Endothelial cell (in vitro differentiated cells): Measurements from ENCODE around the gene GSE1. TPM values are rescaled to one million over a fixed set of nuclear protein-coding genes. Genes with fewer than 3 reads are reported as not detected.

Experiments
- DNase-seq: peaks from one replicate; pipeline ENCODE4 v3.0.0; 2021; ENCODE audit warnings: low spot score
- H3K27ac Mint-ChIP-seq: one replicate; pipeline ENCODE4 v1.8.0; 2021; ENCODE audit warnings: mixed read lengths, inconsistent platforms; ENCODE audit not compliant: unreplicated experiment
- H3K27me3 Mint-ChIP-seq: one replicate; pipeline ENCODE4 v1.8.0; 2021; ENCODE audit warnings: mild to moderate bottlenecking, moderate library complexity, mixed read lengths, inconsistent platforms; ENCODE audit not compliant: unreplicated experiment
- H3K36me3 Mint-ChIP-seq: one replicate; pipeline ENCODE4 v1.8.0; 2021; ENCODE audit warnings: mild to moderate bottlenecking, low read depth, mixed read lengths, inconsistent platforms; ENCODE audit not compliant: unreplicated experiment
- H3K4me1 Mint-ChIP-seq: one replicate; pipeline ENCODE4 v1.8.0; 2021; ENCODE audit warnings: mild to moderate bottlenecking, mixed read lengths, inconsistent platforms; ENCODE audit not compliant: unreplicated experiment
- H3K4me3 Mint-ChIP-seq: one replicate; pipeline ENCODE4 v1.8.0; 2021; ENCODE audit warnings: mild to moderate bottlenecking, mixed read lengths, inconsistent platforms; ENCODE audit not compliant: unreplicated experiment
- H3K9me3 Mint-ChIP-seq: one replicate; pipeline ENCODE4 v1.8.0; 2021; ENCODE audit warnings: mixed read lengths, inconsistent platforms; ENCODE audit not compliant: unreplicated experiment
- CTCF ChIP-seq: fragments of 200-600 bp; sonication (generic); IDR thresholded peaks from one replicate; pipeline ENCODE4 v1.5.0; 2021; ENCODE audit warnings: antibody characterized with exemption; ENCODE audit not compliant: unreplicated experiment
- total RNA-seq: library from RNA; stranded (reverse); fragmentation: NEBNext Ultra II Directional; extraction: Animal tissue kit (Norgen Biotek cat#: 25700); gene quantifications from one replicate; pipeline ENCODE4 v1.2.1, GENCODE V29; 2021; ENCODE audit not compliant: unreplicated experiment

Gene GSE1
- total RNA-seq, 1 donor from 2014 or later = 23.9 TPM

- H3K27ac Mint-ChIP-seq = no peak overlapping the region
- H3K36me3 Mint-ChIP-seq = peaks cover 4% of the 10 kb centered on the region
- peaks cover 18% of the 10 kb centered on the region for H3K4me1 Mint-ChIP-seq
- H3K27me3 Mint-ChIP-seq = peaks cover 15% of the 10 kb centered on the region
- no peak for DNase-seq
- H3K9me3 Mint-ChIP-seq = no peaks in the 10 kb centered on the region
- H3K4me3 Mint-ChIP-seq = no peak overlapping the region
- no peak for TF ChIP-seq CTCF
Observed at GRCh38 chr16:85601730-85602401, 11.3 kb upstream of the GSE1 start.

- H3K36me3 Mint-ChIP-seq = peaks cover 4% of the 10 kb centered on the region
- DNase-seq = no peak
- peaks cover 15% of the 10 kb centered on the region for H3K27me3 Mint-ChIP-seq
- H3K4me3 Mint-ChIP-seq = no peak overlapping the region
- H3K9me3 Mint-ChIP-seq = no peaks in the 10 kb centered on the region
- H3K27ac Mint-ChIP-seq = no peak overlapping the region
- no peak for TF ChIP-seq CTCF
- peaks cover 20% of the 10 kb centered on the region for H3K4me1 Mint-ChIP-seq
Observed at GRCh38 chr16:85602402-85603202, 10.5 kb upstream of the GSE1 start.

GRCh38 chr16:85603203-85603755 lies 9.8 kb upstream of the GSE1 start:
- Mint-ChIP-seq H3K36me3 (peaks cover 4% of the 10 kb centered on the region), H3K9me3 (no peaks in the 10 kb centered on the region), H3K27ac (no peak overlapping the region), H3K4me1 (peaks cover 25% of the 10 kb centered on the region), H3K27me3 (peaks cover 20% of the 10 kb centered on the region), H3K4me3 (no peak overlapping the region)
- no peak for TF ChIP-seq CTCF
- DNase-seq = no peak

GRCh38 chr16:85604145-85604705 lies 8.9 kb upstream of the GSE1 start:
- Mint-ChIP-seq H3K9me3 (no peaks in the 10 kb centered on the region), H3K27me3 (peaks cover 18% of the 10 kb centered on the region), H3K36me3 (no peaks in the 10 kb centered on the region), H3K4me3 (no peak overlapping the region), H3K27ac (no peak overlapping the region), H3K4me1 (peaks cover 21% of the 10 kb centered on the region)
- TF ChIP-seq CTCF = no peak
- DNase-seq = no peak
